Mucosa of rectum (tissue), 2 donors: ENCODE results near the gene CALML5.

Source experiments
- H3K27ac ChIP-seq, 2 donors: one replicate each; pipeline ENCODE4 v1.7.0; 2013; ENCODE audit warnings: inconsistent platforms in 2 of 2, low read depth in 2 of 2, low read length in 2 of 2
- H3K27me3 ChIP-seq, 2 donors: one replicate each; pipeline ENCODE4 v1.7.0; 2013; ENCODE audit warnings: low read length in 2 of 2; ENCODE audit not compliant: control insufficient read depth in 2 of 2, insufficient read depth in 2 of 2
- H3K36me3 ChIP-seq, 2 donors: one replicate each; pipeline ENCODE4 v1.7.0; 2013; ENCODE audit warnings: low read length in 2 of 2; ENCODE audit not compliant: control insufficient read depth in 2 of 2, insufficient read depth in 2 of 2
- H3K4me1 ChIP-seq, 2 donors: one replicate each; pipeline ENCODE4 v1.7.0; 2013; ENCODE audit warnings: low read length in 2 of 2, mild to moderate bottlenecking in 1 of 2; ENCODE audit not compliant: control insufficient read depth in 2 of 2, insufficient read depth in 2 of 2
- H3K4me3 ChIP-seq, 2 donors: one replicate each; pipeline ENCODE4 v1.7.0; 2013; ENCODE audit warnings: low read length in 2 of 2
- H3K9ac ChIP-seq, 2 donors: one replicate each; pipeline ENCODE4 v1.7.0; 2013; ENCODE audit warnings: low read length in 2 of 2, low read depth in 1 of 2, mild to moderate bottlenecking in 1 of 2
- H3K9me3 ChIP-seq, 2 donors: one replicate each; pipeline ENCODE4 v1.7.0; 2013; ENCODE audit warnings: low read length in 2 of 2; ENCODE audit not compliant: control insufficient read depth in 2 of 2
- donor health status: healthy.
- donor health status: Normal muscosa, but diverticular disease.

CALML5 gene

DNA sequence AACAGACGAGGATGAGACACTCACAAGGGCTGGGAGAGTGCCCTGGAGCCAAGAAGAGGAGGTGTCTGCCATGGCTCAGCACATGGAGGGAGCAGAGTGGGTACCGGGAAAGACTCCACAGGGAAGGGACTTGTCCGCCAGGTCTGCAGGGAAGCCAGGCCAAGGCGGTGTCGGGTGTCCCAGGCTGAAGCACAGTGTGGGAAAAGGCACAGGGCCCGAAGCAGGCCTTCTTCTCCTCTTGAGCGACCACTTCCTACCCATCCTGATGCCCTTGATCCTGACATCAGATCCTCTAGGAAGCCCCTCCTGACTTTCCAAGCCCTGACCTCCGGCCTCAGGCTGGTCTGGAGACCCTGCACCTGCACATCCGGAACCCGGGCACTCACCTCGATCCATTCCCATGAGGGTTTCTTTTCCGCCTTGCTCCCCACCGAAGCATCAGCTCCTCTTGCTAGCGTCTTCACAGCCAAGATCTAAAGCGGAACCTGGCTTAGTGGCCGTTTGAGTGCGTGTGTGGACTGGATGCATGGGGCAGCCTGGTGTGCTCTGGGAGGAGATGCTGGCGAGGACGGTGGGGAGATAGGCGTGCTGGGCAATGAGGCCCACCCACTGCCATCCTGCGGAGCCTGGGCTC lies 33.8 kb upstream of the CALML5 start:
- no peaks in the 10 kb centered on the region for H3K9me3 ChIP-seq
- no peak overlapping the region for H3K4me3 ChIP-seq
- H3K9ac ChIP-seq: no peak overlapping the region
- no peaks in the 10 kb centered on the region for H3K27me3 ChIP-seq
- no peak overlapping the region for H3K27ac ChIP-seq
- no peaks in the 10 kb centered on the region for H3K36me3 ChIP-seq
- no peaks in the 10 kb centered on the region for H3K4me1 ChIP-seq

DNA sequence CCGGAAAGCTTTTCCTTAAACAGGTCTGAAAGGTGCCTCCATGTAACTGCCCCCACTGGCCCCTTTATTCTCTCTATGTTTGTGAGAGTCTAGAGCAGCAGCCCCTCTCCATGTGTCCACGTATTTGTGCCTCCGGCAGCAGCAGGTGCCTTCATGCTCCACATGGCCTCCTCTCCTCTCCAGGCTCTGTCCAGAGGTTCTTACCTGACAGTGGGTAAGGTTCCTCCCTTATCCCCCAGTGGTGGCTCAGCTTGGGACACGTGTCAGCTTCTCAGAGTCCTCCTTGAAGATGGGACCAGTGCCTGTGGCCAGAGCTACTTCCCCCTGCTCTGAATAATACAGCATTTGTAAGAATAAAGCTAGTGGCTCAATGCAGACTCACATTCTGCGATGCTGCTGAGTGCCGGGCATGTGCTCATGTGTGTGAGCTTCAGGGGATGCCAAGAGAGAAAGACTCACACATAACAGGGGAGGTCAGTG lies 33.3 kb upstream of the CALML5 start:
- Histone ChIP-seq H3K4me1 (peaks cover 0 to 2% of the 10 kb centered on the region in 2 donors), H3K27ac (no peak overlapping the region), H3K36me3 (no peaks in the 10 kb centered on the region), H3K27me3 (no peaks in the 10 kb centered on the region), H3K4me3 (no peak overlapping the region), H3K9me3 (no peaks in the 10 kb centered on the region), H3K9ac (no peak overlapping the region)

DNA sequence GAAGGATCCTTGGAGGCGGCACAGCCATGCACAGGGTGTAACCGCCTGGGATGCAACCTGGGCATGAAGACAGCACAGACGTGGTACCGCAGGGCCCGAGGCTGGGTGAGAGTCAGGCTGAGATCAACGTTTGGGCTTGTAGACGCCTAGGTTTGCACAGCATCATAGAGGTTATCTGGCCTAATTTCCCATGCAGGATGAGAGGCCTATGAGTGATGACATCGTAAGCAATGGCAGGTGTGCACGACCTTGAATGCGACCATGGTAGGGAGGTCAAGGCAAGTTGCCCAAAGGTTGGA lies 32.9 kb upstream of the CALML5 start:
- H3K9me3 ChIP-seq: no peaks in the 10 kb centered on the region
- H3K36me3 ChIP-seq: no peaks in the 10 kb centered on the region
- H3K27ac ChIP-seq: no peak overlapping the region
- peaks cover 0 to 3% of the 10 kb centered on the region in 2 donors for H3K4me1 ChIP-seq
- H3K27me3 ChIP-seq: no peaks in the 10 kb centered on the region
- H3K9ac ChIP-seq: no peak overlapping the region
- no peak overlapping the region for H3K4me3 ChIP-seq

DNA sequence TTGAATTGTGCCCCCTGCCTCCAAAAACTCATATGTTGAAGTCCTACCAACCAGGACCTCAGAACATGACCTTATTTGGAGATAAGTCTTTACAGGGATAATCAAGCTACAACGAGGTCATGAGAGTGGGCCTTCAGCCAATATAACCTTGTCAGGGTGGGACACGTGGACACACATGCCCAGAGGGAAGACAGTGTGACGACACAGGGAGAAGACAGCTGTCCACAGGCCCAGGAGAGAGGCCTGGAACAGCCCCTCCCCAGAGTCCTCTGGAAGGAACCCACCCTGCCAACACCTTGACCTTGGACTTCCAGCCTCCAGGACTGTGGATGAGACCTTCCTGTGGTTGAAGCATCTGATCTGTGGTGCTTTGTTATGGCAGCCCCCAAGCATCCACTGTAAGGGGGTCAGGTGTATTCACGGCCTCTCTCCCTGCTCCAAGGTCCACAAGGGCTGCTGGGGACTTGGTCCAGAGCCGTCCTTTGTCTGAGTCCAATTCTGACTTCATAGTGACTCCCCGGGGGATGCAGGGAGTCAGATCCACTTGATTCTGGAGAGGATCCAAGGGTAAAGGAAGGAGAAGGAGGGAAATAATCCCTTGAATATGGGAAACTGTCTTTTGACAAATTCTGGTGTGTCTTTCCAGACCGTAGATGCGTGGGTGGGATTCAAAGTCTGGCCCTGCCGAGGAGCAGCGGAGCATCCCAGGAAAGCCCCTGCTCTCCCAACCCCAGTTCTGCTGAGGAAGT lies 32.4 kb upstream of the CALML5 start:
- Histone ChIP-seq H3K27ac (no peak overlapping the region), H3K36me3 (no peaks in the 10 kb centered on the region), H3K4me1 (peaks cover 0 to 3% of the 10 kb centered on the region in 2 donors), H3K9me3 (no peaks in the 10 kb centered on the region), H3K4me3 (no peak overlapping the region), H3K9ac (no peak overlapping the region), H3K27me3 (no peaks in the 10 kb centered on the region)

DNA sequence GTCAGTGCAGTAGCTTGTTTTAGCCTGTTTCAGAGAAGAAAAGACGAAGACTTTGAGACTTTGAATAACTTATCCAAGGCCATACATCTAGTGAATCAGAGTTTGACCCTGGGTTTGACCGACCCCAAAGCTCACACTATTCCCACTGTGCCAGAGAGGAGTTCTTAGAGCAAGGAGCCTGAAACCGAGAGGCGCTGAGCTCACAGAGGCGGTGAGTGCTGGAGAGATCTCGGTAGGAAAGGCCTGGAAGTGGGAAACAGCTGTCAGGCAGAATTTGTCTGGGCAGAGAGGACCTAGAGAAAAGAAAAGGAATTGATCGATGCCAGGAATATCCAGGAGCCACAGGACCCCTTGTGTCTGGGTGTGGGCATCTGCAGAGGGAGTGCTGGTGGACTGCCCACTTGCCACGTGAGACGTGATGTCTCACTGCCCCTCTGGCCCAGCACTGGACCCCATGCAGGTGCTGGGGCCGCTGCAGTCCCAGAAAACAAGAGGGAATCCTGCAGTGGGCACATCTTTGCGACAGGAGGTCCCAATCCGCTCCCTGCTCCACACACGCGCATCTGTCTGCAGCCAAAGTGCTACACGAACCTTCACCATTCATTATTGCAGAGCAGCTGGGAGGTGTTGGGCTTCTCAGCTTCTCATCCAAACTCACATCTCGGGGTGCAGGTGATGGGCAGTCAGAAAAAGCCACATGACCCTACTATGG lies 31.6 kb upstream of the CALML5 start:
- Histone ChIP-seq H3K27me3 (no peaks in the 10 kb centered on the region), H3K9me3 (no peaks in the 10 kb centered on the region), H3K4me3 (no peak overlapping the region), H3K36me3 (no peaks in the 10 kb centered on the region), H3K4me1 (peaks cover 0 to 3% of the 10 kb centered on the region in 2 donors), H3K27ac (no peak overlapping the region), H3K9ac (no peak overlapping the region)

DNA sequence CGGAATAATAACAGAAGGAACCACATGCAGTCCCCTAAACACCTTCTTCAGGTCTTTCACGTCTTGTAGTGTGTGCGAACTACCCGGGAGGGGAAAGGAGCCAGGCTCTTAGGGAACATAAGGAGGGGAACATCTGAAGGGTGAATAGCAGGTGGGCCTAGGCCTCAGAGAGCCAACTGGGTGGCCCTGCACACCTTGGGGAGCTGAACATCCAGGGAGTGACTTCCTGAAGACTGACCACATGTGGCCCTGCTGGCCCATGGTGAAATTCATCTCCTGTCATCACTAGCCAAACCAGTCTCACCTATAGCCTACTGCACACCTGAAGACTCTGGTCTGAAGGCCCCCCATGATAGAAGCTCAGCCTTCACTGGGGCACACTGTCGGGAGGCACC lies 31.0 kb upstream of the CALML5 start:
- H3K4me3 ChIP-seq: no peak overlapping the region
- no peaks in the 10 kb centered on the region for H3K9me3 ChIP-seq
- no peak overlapping the region for H3K27ac ChIP-seq
- no peaks in the 10 kb centered on the region for H3K27me3 ChIP-seq
- peaks cover 0 to 3% of the 10 kb centered on the region in 2 donors for H3K4me1 ChIP-seq
- H3K9ac ChIP-seq: no peak overlapping the region
- no peaks in the 10 kb centered on the region for H3K36me3 ChIP-seq

DNA sequence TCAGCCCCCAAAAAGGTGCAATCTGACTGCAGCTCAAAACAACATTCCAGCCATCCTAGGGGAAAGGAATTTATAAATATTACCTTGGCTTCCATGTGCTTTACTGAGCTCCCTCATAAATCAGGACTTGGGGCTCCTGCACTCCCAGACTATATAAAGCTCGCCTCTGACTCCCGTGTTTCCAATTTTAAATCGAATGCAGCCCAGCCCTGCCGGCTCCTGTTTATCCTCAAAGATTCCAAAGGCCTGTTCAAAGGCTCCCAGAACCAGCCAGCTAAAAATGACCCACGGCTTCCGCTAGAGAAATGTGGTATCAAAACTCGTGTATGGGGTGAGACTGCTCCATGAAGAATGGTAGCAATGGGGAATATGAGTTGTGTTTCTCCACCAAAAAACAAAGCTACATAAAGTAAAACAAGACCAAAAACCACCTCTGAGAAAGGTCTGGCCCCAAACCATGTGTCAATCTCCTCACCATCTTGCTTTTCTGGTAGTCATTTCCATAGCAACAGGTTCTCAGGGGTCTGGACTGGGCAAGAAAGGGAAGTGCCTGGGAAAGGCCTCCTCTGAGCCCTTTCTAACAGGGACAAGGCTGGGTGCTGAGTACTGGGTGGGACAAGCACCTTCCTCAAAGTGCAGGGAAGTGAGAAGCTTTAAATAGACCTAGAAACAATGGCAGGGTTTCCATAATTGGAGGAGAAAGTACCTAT lies 30.5 kb upstream of the CALML5 start:
- Histone ChIP-seq H3K27ac (no peak overlapping the region), H3K9me3 (no peaks in the 10 kb centered on the region), H3K36me3 (no peaks in the 10 kb centered on the region), H3K4me3 (no peak overlapping the region), H3K9ac (no peak overlapping the region), H3K27me3 (no peaks in the 10 kb centered on the region), H3K4me1 (peaks cover 0 to 3% of the 10 kb centered on the region in 2 donors)

DNA sequence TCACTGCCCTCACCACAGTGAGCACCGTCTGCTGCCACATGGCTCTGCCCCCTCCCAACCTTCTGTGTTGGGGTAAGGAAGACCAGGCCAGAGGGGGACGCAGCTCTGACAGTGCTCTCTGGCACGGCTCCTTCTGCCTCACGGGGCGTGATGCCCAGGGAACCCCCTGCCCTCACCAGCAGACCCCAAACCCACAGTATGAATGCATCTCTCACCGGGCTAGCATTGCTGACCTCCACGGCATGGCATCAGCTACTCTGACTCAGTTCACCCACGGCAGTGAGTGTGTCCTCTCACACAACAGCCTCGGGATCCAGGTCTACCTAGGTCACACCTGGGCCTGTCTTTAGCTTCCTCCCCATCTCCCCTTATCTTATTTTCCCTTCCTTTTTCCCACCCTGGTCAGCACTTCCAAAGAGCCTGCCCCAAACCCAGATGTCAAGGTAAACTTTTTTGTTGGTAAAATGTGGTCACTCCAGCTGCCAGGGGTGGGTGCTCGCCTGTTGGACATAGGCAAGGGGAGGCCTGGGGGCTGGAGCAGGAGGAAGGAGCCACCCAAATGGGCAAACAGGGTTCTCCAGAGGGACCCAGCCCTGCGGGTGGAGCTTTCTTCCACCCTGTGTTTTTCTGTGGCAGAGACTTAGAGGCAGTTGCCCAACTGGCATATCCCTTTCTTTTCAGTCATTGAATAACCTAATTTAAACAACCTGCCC lies 29.8 kb upstream of the CALML5 start:
- Histone ChIP-seq H3K27ac (no peak overlapping the region), H3K4me3 (no peak overlapping the region), H3K9ac (no peak overlapping the region), H3K36me3 (no peaks in the 10 kb centered on the region), H3K4me1 (peaks cover 0 to 7% of the 10 kb centered on the region in 2 donors), H3K9me3 (no peaks in the 10 kb centered on the region), H3K27me3 (no peaks in the 10 kb centered on the region)

DNA sequence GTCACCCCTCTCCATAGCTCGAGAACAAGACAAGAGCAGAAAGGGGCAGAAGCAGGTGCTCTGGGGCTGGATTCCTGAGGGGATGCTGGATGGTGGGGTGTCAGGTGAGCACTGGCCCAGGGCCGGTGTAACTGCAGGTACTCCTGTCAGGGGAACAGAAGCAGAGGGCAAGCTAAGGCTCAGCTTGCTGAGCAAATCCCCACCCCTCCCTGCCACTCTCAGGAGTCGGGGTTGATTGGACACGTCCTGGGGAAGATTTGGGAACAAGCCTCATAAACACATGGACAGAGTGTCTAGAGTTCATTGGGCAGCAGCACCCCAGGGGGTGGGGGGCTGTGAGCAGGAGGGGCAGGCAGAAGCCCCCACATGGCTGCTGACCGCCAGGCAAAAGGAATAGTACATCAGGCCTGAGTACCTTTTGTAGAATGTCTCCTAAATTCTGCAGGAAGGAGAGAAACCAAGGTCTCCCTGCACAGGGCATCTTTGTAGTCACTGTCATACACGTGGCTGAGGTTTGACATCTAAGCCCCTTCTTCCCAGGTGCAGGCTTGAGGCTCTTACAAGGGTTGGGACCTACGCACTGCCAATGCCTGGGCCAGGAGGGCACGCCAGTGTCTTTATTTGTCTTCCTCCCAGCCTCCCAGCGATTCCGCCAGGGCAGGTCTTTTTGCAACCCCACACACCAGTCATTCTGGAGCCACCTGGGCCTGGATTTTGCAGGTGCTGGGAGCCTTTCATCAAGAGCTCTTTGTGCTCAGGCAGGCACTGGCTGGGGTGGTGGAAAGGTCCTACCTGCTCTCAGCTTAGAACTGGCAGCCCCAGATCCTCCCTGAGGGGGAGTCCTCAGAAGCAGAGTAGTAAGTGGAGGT lies 28.2 kb upstream of the CALML5 start:
- Histone ChIP-seq H3K27ac (no peak overlapping the region), H3K36me3 (no peaks in the 10 kb centered on the region), H3K4me3 (no peak overlapping the region), H3K9me3 (no peaks in the 10 kb centered on the region), H3K4me1 (peaks cover 0 to 7% of the 10 kb centered on the region in 2 donors), H3K9ac (no peak overlapping the region), H3K27me3 (no peaks in the 10 kb centered on the region)
